HCT116 (cell line): Measurements from ENCODE around the gene CBFA2T2. TPM values are rescaled to one million over a fixed set of nuclear protein-coding genes. Genes with fewer than 3 reads are reported as not detected.

ENCODE experiments used
- ATAC-seq: fragments of 200-7000 bp; cut with Tn5 transposase; 2 replicates; pipeline ENCODE4 v1.9.1; 2020; ENCODE audit warnings: mild to moderate bottlenecking, moderate library complexity
- BruUV-seq: library from RNA; stranded (reverse); fragments of 400-500 nt; replicated peaks from 2 replicates; lab custom pipeline; 2021; lab: Mats Ljungman, UMichigan
- CTCF ChIA-PET: fragments of 300-600 bp; sonication (Branson Sonifier 250); formaldehyde crosslinking; loops from one replicate; lab custom pipeline; 2021; ENCODE audit warnings: antibody characterized with exemption; lab: Charles Lee
- POLR2A ChIA-PET: fragments of 300-600, 350-600 bp; sonication (Branson Sonifier 250); formaldehyde crosslinking; loops from one replicate; lab custom pipeline; 2021; ENCODE audit warnings: antibody characterized with exemption; lab: Charles Lee
- RAD21 ChIA-PET, 2 experiments: fragments of 300-600 bp; sonication (Branson Sonifier 250); formaldehyde crosslinking; loops; one replicate each; lab custom pipeline; 2023; ENCODE audit warnings: low total read pairs in 2 of 2; ENCODE audit not compliant: uncharacterized antibody in 2 of 2, unreplicated experiment in 2 of 2, low non-redundant PET in 1 of 2; lab: Charles Lee
- DNase-seq: peaks from one replicate; pipeline ENCODE4 v3.0.0-alpha.2; 2010; ENCODE audit warnings: low read depth, low spot score
- H2AFZ ChIP-seq: fragments of 200-600 bp; shearing (Covaris generic), sonication (generic); 2 replicates; pipeline ENCODE4 v1.6.1; 2017; ENCODE audit warnings: low read depth, mixed run types, mixed read lengths, antibody characterized with exemption, low read length; ENCODE audit not compliant: poor library complexity, severe bottlenecking
- H3K27ac ChIP-seq: 2 replicates; pipeline ENCODE4 v1.5.1; 2012; ENCODE audit warnings: low read depth, low read length
- H3K27me3 ChIP-seq: fragments of 200-600 bp; sonication (generic); 2 replicates; pipeline ENCODE4 v1.6.1; 2016; ENCODE audit warnings: mixed run types, low read length, mixed read lengths; ENCODE audit not compliant: insufficient read depth
- H3K36me3 ChIP-seq, 2 experiments: fragments of 200-500 bp in 1 of 2; fragments of 200-600 bp in 1 of 2; sonication (Bioruptor generic) in 1 of 2; sonication (generic) in 1 of 2; 2 replicates each; pipeline versions ENCODE4 v1.5.1 to v1.6.1; 2014 to 2016; ENCODE audit warnings: low read length in 2 of 2, inconsistent platforms in 1 of 2, mixed read lengths in 1 of 2, mixed run types in 1 of 2; ENCODE audit not compliant: insufficient read depth in 2 of 2, control insufficient read depth in 1 of 2
- H3K4me1 ChIP-seq, 2 experiments: fragments of 200-600 bp in 1 of 2; sonication (generic) in 1 of 2; 2 replicates each; pipeline versions ENCODE4 v1.5.1 to v1.6.1; 2012 to 2017; ENCODE audit warnings: low read length in 2 of 2, inconsistent platforms in 1 of 2, mild to moderate bottlenecking in 1 of 2, mixed read lengths in 1 of 2, mixed run types in 1 of 2, moderate library complexity in 1 of 2; ENCODE audit not compliant: insufficient read depth in 2 of 2, control insufficient read depth in 1 of 2
- H3K4me2 ChIP-seq: fragments of 200-600 bp; sonication (generic); 2 replicates; pipeline ENCODE4 v1.6.1; 2017; ENCODE audit warnings: mixed run types, low read length, mixed read lengths
- H3K4me3 ChIP-seq, 2 experiments: fragments of 200-600 bp in 1 of 2; sonication (generic) in 1 of 2; replicated peaks in 1 of 2; 2 replicates each; pipeline ENCODE4 v1.5.1; 2011 to 2016; ENCODE audit warnings: low read length in 2 of 2, control low read depth in 1 of 2, low read depth in 1 of 2, mild to moderate bottlenecking in 1 of 2, mixed read lengths in 1 of 2, mixed run types in 1 of 2
- H3K79me2 ChIP-seq: fragments of 200-600 bp; sonication (generic); 2 replicates; pipeline ENCODE4 v1.6.1; 2017; ENCODE audit warnings: mild to moderate bottlenecking, mixed run types, low read length, moderate library complexity, mixed read lengths; ENCODE audit not compliant: insufficient read depth
- H3K9ac ChIP-seq: fragments of 200-600 bp; sonication (generic); 2 replicates; pipeline ENCODE4 v1.6.1; 2016; ENCODE audit warnings: low read length, mixed read lengths
- H3K9me2 ChIP-seq: fragments of 200-600 bp; sonication (generic), shearing (Covaris generic); 2 replicates; pipeline ENCODE4 v1.6.1; 2017; ENCODE audit warnings: mixed run types, mild to moderate bottlenecking, moderate library complexity; ENCODE audit not compliant: insufficient read depth
- H3K9me3 ChIP-seq, 2 experiments: fragments of 200-500 bp in 1 of 2; fragments of 200-600 bp in 1 of 2; sonication (Bioruptor generic) in 1 of 2; sonication (generic) in 1 of 2; 2 replicates each; pipeline ENCODE4 v1.6.1; 2014 to 2017; ENCODE audit warnings: low read length in 2 of 2, mixed read lengths in 2 of 2, inconsistent platforms in 1 of 2, low read depth in 1 of 2, mild to moderate bottlenecking in 1 of 2, mixed run types in 1 of 2, moderate library complexity in 1 of 2; ENCODE audit not compliant: control insufficient read depth in 1 of 2, insufficient read depth in 1 of 2
- H4K20me1 ChIP-seq: fragments of 200-600 bp; sonication (generic), shearing (Covaris generic); 2 replicates; pipeline ENCODE4 v1.6.1; 2017; ENCODE audit warnings: mixed run types, mild to moderate bottlenecking, moderate library complexity; ENCODE audit not compliant: insufficient read depth
- EZH2 ChIP-seq: fragments of 200-600 bp; sonication (generic); IDR thresholded peaks from 2 replicates; pipeline ENCODE4 v1.6.1; 2017; ENCODE audit warnings: antibody characterized with exemption, mixed run types
- EZH2phosphoT487 ChIP-seq: fragments of 200-600 bp; IDR thresholded peaks from 2 replicates; pipeline ENCODE4 v1.6.1; 2018; ENCODE audit warnings: antibody characterized with exemption, borderline replicate concordance
- FOSL1 ChIP-seq: IDR thresholded peaks from 2 replicates; pipeline ENCODE4 v1.6.1; 2012; ENCODE audit warnings: low read depth
- JUND ChIP-seq: IDR thresholded peaks from 2 replicates; pipeline ENCODE4 v1.6.1; 2012
- MAX ChIP-seq: IDR thresholded peaks from 2 replicates; pipeline ENCODE4 v1.6.1; 2012
- POLR2A ChIP-seq: IDR thresholded peaks from 2 replicates; pipeline ENCODE4 v1.7.0; 2011; ENCODE audit warnings: borderline replicate concordance; ENCODE audit not compliant: insufficient read depth, insufficient read length; ENCODE audit errors: extremely low read depth
- POLR2AphosphoS5 ChIP-seq: IDR thresholded peaks from 2 replicates; pipeline ENCODE4 v1.6.1; 2011; ENCODE audit warnings: mild to moderate bottlenecking, low read depth, low read length, moderate library complexity
- REST ChIP-seq: IDR thresholded peaks from 2 replicates; pipeline ENCODE4 v1.6.1; 2012; ENCODE audit warnings: low read depth
- SP1 ChIP-seq: IDR thresholded peaks from 2 replicates; pipeline ENCODE4 v1.6.1; 2012; ENCODE audit warnings: low read depth
- SRF ChIP-seq: IDR thresholded peaks from 2 replicates; pipeline ENCODE4 v1.6.1; 2012; ENCODE audit warnings: low read depth
- YY1 ChIP-seq: IDR thresholded peaks from 2 replicates; pipeline ENCODE4 v1.6.1; 2011; ENCODE audit warnings: low read length, low read depth, moderate library complexity, mild to moderate bottlenecking; ENCODE audit not compliant: insufficient replicate concordance; ENCODE audit errors: extremely low read depth
- ZNF274 ChIP-seq: fragments of 200-500 bp; sonication (Bioruptor generic); IDR thresholded peaks from 2 replicates; pipeline ENCODE4 v1.6.1; 2014; ENCODE audit warnings: mild to moderate bottlenecking, low read depth, low read length, inconsistent platforms
- intact Hi-C: fragments of 100-400 bp; cut with micrococcal nuclease; formaldehyde crosslinking; loops from 2 replicates; pipeline ENCODE4 v1.10.0; 2022
- total RNA-seq: library from RNA; stranded (reverse); gene quantifications from one replicate; pipeline ENCODE4 v1.2.1, GENCODE V29; 2021; ENCODE audit not compliant: unreplicated experiment
- TF ChIP-seq, protein P1 (sequence below), 3 experiments: fragments of 200-600 bp in 1 of 3; sonication (generic) in 1 of 3; IDR thresholded peaks in 2 of 3; conservative IDR thresholded peaks in 1 of 3; 2 replicates each; pipeline ENCODE4 v1.5.1; 2012 to 2017; ENCODE audit warnings: low read depth in 2 of 3, low read length in 2 of 3, antibody characterized with exemption in 1 of 3, borderline replicate concordance in 1 of 3, control low read depth in 1 of 3, mild to moderate bottlenecking in 1 of 3, mixed read lengths in 1 of 3, mixed run types in 1 of 3, moderate library complexity in 1 of 3; ENCODE audit not compliant: insufficient read depth in 1 of 3
- TF ChIP-seq, protein P2 (sequence below): IDR thresholded peaks from 2 replicates; pipeline ENCODE4 v1.6.1; 2011; ENCODE audit warnings: mild to moderate bottlenecking, low read length, moderate library complexity; ENCODE audit not compliant: insufficient replicate concordance; ENCODE audit errors: extremely low read depth

CBFA2T2 gene
- total RNA-seq, 1 experiment from 2014 or later: 8.0 TPM

GRCh38 chr20:33555755-33556154, 65.9 kb downstream of the CBFA2T2 start (continued):
- TF ChIP-seq, protein P1, sequence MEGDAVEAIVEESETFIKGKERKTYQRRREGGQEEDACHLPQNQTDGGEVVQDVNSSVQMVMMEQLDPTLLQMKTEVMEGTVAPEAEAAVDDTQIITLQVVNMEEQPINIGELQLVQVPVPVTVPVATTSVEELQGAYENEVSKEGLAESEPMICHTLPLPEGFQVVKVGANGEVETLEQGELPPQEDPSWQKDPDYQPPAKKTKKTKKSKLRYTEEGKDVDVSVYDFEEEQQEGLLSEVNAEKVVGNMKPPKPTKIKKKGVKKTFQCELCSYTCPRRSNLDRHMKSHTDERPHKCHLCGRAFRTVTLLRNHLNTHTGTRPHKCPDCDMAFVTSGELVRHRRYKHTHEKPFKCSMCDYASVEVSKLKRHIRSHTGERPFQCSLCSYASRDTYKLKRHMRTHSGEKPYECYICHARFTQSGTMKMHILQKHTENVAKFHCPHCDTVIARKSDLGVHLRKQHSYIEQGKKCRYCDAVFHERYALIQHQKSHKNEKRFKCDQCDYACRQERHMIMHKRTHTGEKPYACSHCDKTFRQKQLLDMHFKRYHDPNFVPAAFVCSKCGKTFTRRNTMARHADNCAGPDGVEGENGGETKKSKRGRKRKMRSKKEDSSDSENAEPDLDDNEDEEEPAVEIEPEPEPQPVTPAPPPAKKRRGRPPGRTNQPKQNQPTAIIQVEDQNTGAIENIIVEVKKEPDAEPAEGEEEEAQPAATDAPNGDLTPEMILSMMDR (IDR thresholded peaks at IDR 0.05 in 2 of 3, conservative IDR thresholded peaks at IDR 0.05 in 1 of 3; ENCODE audit: borderline replicate concordance in 1 of 3, insufficient read depth in 1 of 3, low read depth in 2 of 3, low read length in 2 of 3): no peak

GRCh38 chr20:33556246-33556645, 66.3 kb downstream of the CBFA2T2 start:
- no TSS peak for BruUV-seq

More at GRCh38 chr20:33556246-33556645, 66.3 kb downstream of the CBFA2T2 start:
- ChIA-PET POLR2A (no interaction called here), RAD21 (no interaction called here), CTCF (no interaction called here)
- Histone ChIP-seq H3K4me2 (no peak overlapping the region), H3K9ac (no peak overlapping the region), H3K9me2 (no peaks in the 10 kb centered on the region), H3K27ac (no peak overlapping the region), H3K36me3 (no peaks in the 10 kb centered on the region), H2AFZ (no peak overlapping the region), H3K9me3 (no peaks in the 10 kb centered on the region), H4K20me1 (no peaks in the 10 kb centered on the region), H3K4me3 (no peak overlapping the region), H3K27me3 (no peaks in the 10 kb centered on the region), H3K79me2 (no peaks in the 10 kb centered on the region), H3K4me1 (peaks cover 12 to 22% of the 10 kb centered on the region in 2 experiments)
- DNase-seq: no peak
- no peak for ATAC-seq
- intact Hi-C loops: no loop called here
- TF ChIP-seq EZH2: no peak
- TF ChIP-seq ZNF274: no peak
- no peak for TF ChIP-seq SRF
- no peak for TF ChIP-seq FOSL1
- TF ChIP-seq POLR2A: no peak
- no peak for TF ChIP-seq REST
- TF ChIP-seq MAX: no peak
- TF ChIP-seq EZH2phosphoT487: no peak
- TF ChIP-seq, protein P2, sequence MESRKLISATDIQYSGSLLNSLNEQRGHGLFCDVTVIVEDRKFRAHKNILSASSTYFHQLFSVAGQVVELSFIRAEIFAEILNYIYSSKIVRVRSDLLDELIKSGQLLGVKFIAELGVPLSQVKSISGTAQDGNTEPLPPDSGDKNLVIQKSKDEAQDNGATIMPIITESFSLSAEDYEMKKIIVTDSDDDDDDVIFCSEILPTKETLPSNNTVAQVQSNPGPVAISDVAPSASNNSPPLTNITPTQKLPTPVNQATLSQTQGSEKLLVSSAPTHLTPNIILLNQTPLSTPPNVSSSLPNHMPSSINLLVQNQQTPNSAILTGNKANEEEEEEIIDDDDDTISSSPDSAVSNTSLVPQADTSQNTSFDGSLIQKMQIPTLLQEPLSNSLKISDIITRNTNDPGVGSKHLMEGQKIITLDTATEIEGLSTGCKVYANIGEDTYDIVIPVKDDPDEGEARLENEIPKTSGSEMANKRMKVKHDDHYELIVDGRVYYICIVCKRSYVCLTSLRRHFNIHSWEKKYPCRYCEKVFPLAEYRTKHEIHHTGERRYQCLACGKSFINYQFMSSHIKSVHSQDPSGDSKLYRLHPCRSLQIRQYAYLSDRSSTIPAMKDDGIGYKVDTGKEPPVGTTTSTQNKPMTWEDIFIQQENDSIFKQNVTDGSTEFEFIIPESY: no peak
- TF ChIP-seq SP1: no peak
- TF ChIP-seq JUND: no peak
- TF ChIP-seq POLR2AphosphoS5: no peak
- TF ChIP-seq YY1: no peak
